CD4-positive, alpha-beta T cell treated with Interleukin-4 for 1 hour (primary cell): ENCODE results near the gene SPARCL1.
"Not testable (repeated sequence)": the region's sequence is repeated elsewhere in the genome, so short reads cannot be mapped to it uniquely, and the experiment has no call there.

Experiments
- DNase-seq, 2 donors: peaks; one replicate each; pipeline ENCODE4 v3.0.0-alpha.2; 2020 to 2022

SPARCL1 gene

GRCh38 chr4:87529187-87529586 lies at the start of gene SPARCL1:
Gene SPARCL1, minus strand, starts transcription at chr4:87529376. Its CDS starts 29,802 bp downstream, at chr4:87499574.
- no peak for DNase-seq

- no peak for DNase-seq
These were observed 46.8 kb upstream of the SPARCL1 start for GRCh38 chr4:87575983-87576382.

- DNase-seq: no peak
These were observed 46.2 kb upstream of the SPARCL1 start for GRCh38 chr4:87575408-87575807.

GRCh38 chr4:87574996-87575395 lies 45.8 kb upstream of the SPARCL1 start:
- no peak for DNase-seq

GRCh38 chr4:87574376-87574775 lies 45.2 kb upstream of the SPARCL1 start:
- not testable (repeated sequence) for DNase-seq

- no peak for DNase-seq
These were observed 41.2 kb upstream of the SPARCL1 start for GRCh38 chr4:87570290-87570805.

GRCh38 chr4:87567191-87567590 lies 38.0 kb upstream of the SPARCL1 start:
- no peak for DNase-seq

- DNase-seq: no peak
These were observed 37.1 kb upstream of the SPARCL1 start for GRCh38 chr4:87566276-87566675.

GRCh38 chr4:87565746-87566145 lies 36.6 kb upstream of the SPARCL1 start:
- DNase-seq: no peak

GRCh38 chr4:87560802-87561201 lies 31.6 kb upstream of the SPARCL1 start:
- no peak for DNase-seq

- peak; percentile 55 to 63 for DNase-seq
These were observed 30.1 kb upstream of the SPARCL1 start for GRCh38 chr4:87559090-87559837.

- DNase-seq: no peak
These were observed 28.2 kb upstream of the SPARCL1 start for GRCh38 chr4:87557348-87557747.

GRCh38 chr4:87555773-87556619 lies 26.8 kb upstream of the SPARCL1 start:
- no peak for DNase-seq

GRCh38 chr4:87553182-87553581 lies 24.0 kb upstream of the SPARCL1 start:
- no peak for DNase-seq

- DNase-seq: no peak
These were observed 22.2 kb upstream of the SPARCL1 start for GRCh38 chr4:87551361-87551760.

- no peak for DNase-seq
These were observed 18.0 kb upstream of the SPARCL1 start for GRCh38 chr4:87547016-87547708.

- DNase-seq: no peak
These were observed 15.9 kb upstream of the SPARCL1 start for GRCh38 chr4:87545052-87545451.

- DNase-seq: no peak
These were observed 14.8 kb upstream of the SPARCL1 start for GRCh38 chr4:87543835-87544461.

- DNase-seq: no peak
These were observed 13.6 kb upstream of the SPARCL1 start for GRCh38 chr4:87542734-87543312.

GRCh38 chr4:87541956-87542709 lies 13.0 kb upstream of the SPARCL1 start:
- DNase-seq: no peak

- DNase-seq: no peak
These were observed 12.3 kb upstream of the SPARCL1 start for GRCh38 chr4:87541521-87541920.
